HEK293T (cell line): ENCODE data around the gene NLGN4Y.

Experiments
- CTCF ChIA-PET: fragments of 350-600 bp; formaldehyde crosslinking; extraction: SDS; loops from one replicate; lab custom pipeline; 2021; ENCODE audit warnings: antibody characterized with exemption, inconsistent platforms; lab: Yijun Ruan, JAX
- POLR2A ChIA-PET: fragments of 350-600 bp; formaldehyde crosslinking; extraction: SDS; loops from one replicate; lab custom pipeline; 2020; ENCODE audit warnings: antibody characterized with exemption, inconsistent platforms; lab: Yijun Ruan, JAX
- DNase-seq: peaks from one replicate; pipeline ENCODE4 v3.0.0; 2012; ENCODE audit warnings: mixed read lengths; ENCODE audit errors: extremely low spot score
- ARNT ChIP-seq: fragments of 450-650 bp; IDR thresholded peaks from 2 replicates; pipeline ENCODE4 v1.6.1; 2017; ENCODE audit warnings: mild to moderate bottlenecking
- BHLHE40 ChIP-seq: fragments of 450-650 bp; IDR thresholded peaks from 2 replicates; pipeline ENCODE4 v1.6.1; 2016; ENCODE audit warnings: mild to moderate bottlenecking, moderate library complexity, borderline replicate concordance
- CTBP1 ChIP-seq: fragments of 450-650 bp; IDR thresholded peaks from 2 replicates; pipeline ENCODE4 v1.6.1; 2016; ENCODE audit warnings: borderline replicate concordance
- ELF4 ChIP-seq: fragments of 450-650 bp; IDR thresholded peaks from 2 replicates; pipeline ENCODE4 v1.6.1; 2017; ENCODE audit warnings: antibody characterized with exemption
- FOXA1 ChIP-seq: fragments of 450-650 bp; IDR thresholded peaks from 2 replicates; pipeline ENCODE4 v1.6.1; 2016; ENCODE audit warnings: mild to moderate bottlenecking
- FOXK2 ChIP-seq: fragments of 450-650 bp; IDR thresholded peaks from 2 replicates; pipeline ENCODE4 v1.6.1; 2016; ENCODE audit warnings: mild to moderate bottlenecking
- FOXM1 ChIP-seq: fragments of 450-650 bp; IDR thresholded peaks from 2 replicates; pipeline ENCODE4 v1.6.1; 2017; ENCODE audit warnings: mild to moderate bottlenecking, borderline replicate concordance
- HDGF ChIP-seq: fragments of 450-650 bp; IDR thresholded peaks from 2 replicates; pipeline ENCODE4 v1.6.1; 2017; ENCODE audit warnings: antibody characterized with exemption, borderline replicate concordance
- L3MBTL2 ChIP-seq: fragments of 450-650 bp; conservative IDR thresholded peaks from 2 replicates; pipeline ENCODE4 v1.6.1; 2016; ENCODE audit warnings: mild to moderate bottlenecking
- LEF1 ChIP-seq: fragments of 450-650 bp; IDR thresholded peaks from 2 replicates; pipeline ENCODE4 v1.6.1; 2017; ENCODE audit warnings: mild to moderate bottlenecking, borderline replicate concordance
- NFRKB ChIP-seq: fragments of 450-650 bp; IDR thresholded peaks from 2 replicates; pipeline ENCODE4 v1.6.1; 2016; ENCODE audit warnings: mild to moderate bottlenecking, moderate library complexity
- PKNOX1 ChIP-seq: fragments of 450-650 bp; IDR thresholded peaks from 2 replicates; pipeline ENCODE4 v1.6.1; 2016
- SP1 ChIP-seq: fragments of 450-650 bp; IDR thresholded peaks from 2 replicates; pipeline ENCODE4 v1.6.1; 2017
- SUZ12 ChIP-seq: fragments of 450-650 bp; IDR thresholded peaks from 2 replicates; pipeline ENCODE4 v1.6.1; 2016; ENCODE audit warnings: mild to moderate bottlenecking
- TARDBP ChIP-seq: fragments of 450-650 bp; IDR thresholded peaks from 2 replicates; pipeline ENCODE4 v1.6.1; 2016
- ZNF384 ChIP-seq: fragments of 450-650 bp; IDR thresholded peaks from 2 replicates; pipeline ENCODE4 v1.6.1; 2016

NLGN4Y gene

GRCh38 chrY:14586725-14587124 is 62.4 kb downstream of the NLGN4Y start:
- no peak for DNase-seq
- ChIA-PET POLR2A (no interaction called here), CTCF (no interaction called here)
- no peak for TF ChIP-seq FOXK2
- no peak for TF ChIP-seq ELF4
- no peak for TF ChIP-seq PKNOX1
- TF ChIP-seq HDGF, result no peak
- TF ChIP-seq FOXM1, result no peak
- TF ChIP-seq NFRKB, result no peak

GRCh38 chrY:14601372-14601771 is 77.0 kb downstream of the NLGN4Y start:
- no peak for DNase-seq
- POLR2A ChIA-PET, result no interaction called here
- CTCF ChIA-PET, result no interaction called here
- TF ChIP-seq TARDBP, result no peak
- TF ChIP-seq L3MBTL2, result no peak
- no peak for TF ChIP-seq SUZ12
- no peak for TF ChIP-seq SP1
- no peak for TF ChIP-seq NFRKB
- no peak for TF ChIP-seq FOXK2
- TF ChIP-seq ELF4, result no peak
- no peak for TF ChIP-seq LEF1
- no peak for TF ChIP-seq PKNOX1
- no peak for TF ChIP-seq FOXA1
- no peak for TF ChIP-seq HDGF

GRCh38 chrY:14617625-14618024 is 93.3 kb downstream of the NLGN4Y start:
- TF ChIP-seq ELF4 (no peak), ARNT (no peak), BHLHE40 (no peak), PKNOX1 (no peak), NFRKB (no peak), LEF1 (no peak), FOXK2 (no peak), L3MBTL2 (no peak), FOXM1 (no peak), TARDBP (no peak), SUZ12 (no peak), ZNF384 (no peak), FOXA1 (no peak)
- CTCF ChIA-PET, result no interaction called here
- POLR2A ChIA-PET, result no interaction called here
- DNase-seq, result no peak

GRCh38 chrY:14618513-14618912 is 94.2 kb downstream of the NLGN4Y start:
- ChIA-PET POLR2A (no interaction called here), CTCF (no interaction called here)
- DNase-seq, result no peak
- TF ChIP-seq CTBP1 (no peak), ELF4 (no peak), FOXA1 (no peak), L3MBTL2 (no peak), BHLHE40 (no peak), LEF1 (no peak), NFRKB (no peak), SUZ12 (no peak)

- POLR2A ChIA-PET, result no interaction called here
Observed at GRCh38 chrY:14628208-14628607, 103.9 kb downstream of the NLGN4Y start.

GRCh38 chrY:14631676-14632075 is 107.3 kb downstream of the NLGN4Y start:
- CTCF ChIA-PET, result no interaction called here
- TF ChIP-seq NFRKB, result no peak
- TF ChIP-seq SUZ12, result no peak
- no peak for TF ChIP-seq TARDBP
- TF ChIP-seq ARNT, result no peak
- TF ChIP-seq ZNF384, result no peak
- no peak for TF ChIP-seq FOXM1
- TF ChIP-seq SP1, result no peak
- TF ChIP-seq L3MBTL2, result no peak
- no peak for TF ChIP-seq ELF4
- no peak for TF ChIP-seq HDGF
- no peak for DNase-seq
- POLR2A ChIA-PET, result no interaction called here

More at GRCh38 chrY:14628208-14628607, 103.9 kb downstream of the NLGN4Y start:
- TF ChIP-seq ZNF384 (no peak), BHLHE40 (no peak), TARDBP (no peak), FOXA1 (no peak), NFRKB (no peak), SUZ12 (no peak), HDGF (no peak), ARNT (no peak), SP1 (no peak), ELF4 (no peak), L3MBTL2 (no peak), FOXK2 (no peak), CTBP1 (no peak)
- CTCF ChIA-PET, result no interaction called here
- DNase-seq, result no peak

- CTCF ChIA-PET, result no interaction called here
- no peak for TF ChIP-seq LEF1
- POLR2A ChIA-PET, result no interaction called here
- no peak for DNase-seq
Observed at GRCh38 chrY:14633718-14634117, 109.4 kb downstream of the NLGN4Y start.
